ENCODE data around the gene CCDC149. TPM values are rescaled to one million over a fixed set of nuclear protein-coding genes. Genes with fewer than 3 reads are reported as not detected.

Gene CCDC149
- total RNA-seq, 1 experiment from 2014 or later = 3.6 TPM

DNA sequence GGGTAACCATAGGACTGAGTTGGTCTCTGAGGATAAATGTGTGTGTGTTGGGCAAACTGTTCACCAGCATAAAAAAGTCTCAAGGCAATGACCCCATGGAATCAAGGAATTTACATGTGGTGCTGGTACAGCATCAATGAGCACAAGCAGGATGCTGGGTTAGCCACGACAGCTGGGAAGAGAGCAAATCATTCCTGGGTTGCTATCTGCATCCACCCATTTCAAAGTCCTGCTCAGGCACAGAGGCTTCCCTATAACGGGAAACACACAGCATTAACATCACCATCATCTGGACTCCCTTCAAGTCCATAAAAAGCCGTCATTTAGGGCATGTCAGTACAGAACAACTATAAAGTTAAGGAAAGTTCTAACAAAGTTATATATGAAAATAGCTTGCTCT, 41.6 kb downstream of the CCDC149 start:
- intact Hi-C loops (cut with micrococcal nuclease; ENCODE audit: unreplicated experiment) = no loop called here
- no peaks in the 10 kb centered on the region for H3K27me3 ChIP-seq (ENCODE audit: control insufficient read depth, insufficient read depth, low read length)
- no peak overlapping the region for H3K4me3 ChIP-seq (ENCODE audit: low read depth in 2 of 2, low read length in 2 of 2)
- BruUV-seq (replicated peaks) = no TSS peak
- H3K4me1 ChIP-seq (ENCODE audit: control insufficient read depth, insufficient read depth, low read length) = no peaks in the 10 kb centered on the region
- CTCF ChIA-PET = no interaction called here
- H3K36me3 ChIP-seq (ENCODE audit: control insufficient read depth, insufficient read depth, low read length) = no peaks in the 10 kb centered on the region
- POLR2A ChIA-PET = no interaction called here
- no peaks in the 10 kb centered on the region for H3K9me3 ChIP-seq (ENCODE audit: control insufficient read depth, insufficient read depth, low read depth, low read length)
- TF ChIP-seq TCF7L2 (IDR thresholded peaks at IDR 0.05; ENCODE audit: low read depth, low read length) (no peak), SIN3A (IDR thresholded peaks at IDR 0.05; ENCODE audit: borderline replicate concordance, insufficient read depth, low read depth, low read length) (no peak), POLR2AphosphoS5 (IDR thresholded peaks at IDR 0.05; ENCODE audit: low read depth, low read length) (no peak)
- TF ChIP-seq, protein P1, sequence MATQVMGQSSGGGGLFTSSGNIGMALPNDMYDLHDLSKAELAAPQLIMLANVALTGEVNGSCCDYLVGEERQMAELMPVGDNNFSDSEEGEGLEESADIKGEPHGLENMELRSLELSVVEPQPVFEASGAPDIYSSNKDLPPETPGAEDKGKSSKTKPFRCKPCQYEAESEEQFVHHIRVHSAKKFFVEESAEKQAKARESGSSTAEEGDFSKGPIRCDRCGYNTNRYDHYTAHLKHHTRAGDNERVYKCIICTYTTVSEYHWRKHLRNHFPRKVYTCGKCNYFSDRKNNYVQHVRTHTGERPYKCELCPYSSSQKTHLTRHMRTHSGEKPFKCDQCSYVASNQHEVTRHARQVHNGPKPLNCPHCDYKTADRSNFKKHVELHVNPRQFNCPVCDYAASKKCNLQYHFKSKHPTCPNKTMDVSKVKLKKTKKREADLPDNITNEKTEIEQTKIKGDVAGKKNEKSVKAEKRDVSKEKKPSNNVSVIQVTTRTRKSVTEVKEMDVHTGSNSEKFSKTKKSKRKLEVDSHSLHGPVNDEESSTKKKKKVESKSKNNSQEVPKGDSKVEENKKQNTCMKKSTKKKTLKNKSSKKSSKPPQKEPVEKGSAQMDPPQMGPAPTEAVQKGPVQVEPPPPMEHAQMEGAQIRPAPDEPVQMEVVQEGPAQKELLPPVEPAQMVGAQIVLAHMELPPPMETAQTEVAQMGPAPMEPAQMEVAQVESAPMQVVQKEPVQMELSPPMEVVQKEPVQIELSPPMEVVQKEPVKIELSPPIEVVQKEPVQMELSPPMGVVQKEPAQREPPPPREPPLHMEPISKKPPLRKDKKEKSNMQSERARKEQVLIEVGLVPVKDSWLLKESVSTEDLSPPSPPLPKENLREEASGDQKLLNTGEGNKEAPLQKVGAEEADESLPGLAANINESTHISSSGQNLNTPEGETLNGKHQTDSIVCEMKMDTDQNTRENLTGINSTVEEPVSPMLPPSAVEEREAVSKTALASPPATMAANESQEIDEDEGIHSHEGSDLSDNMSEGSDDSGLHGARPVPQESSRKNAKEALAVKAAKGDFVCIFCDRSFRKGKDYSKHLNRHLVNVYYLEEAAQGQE (IDR thresholded peaks at IDR 0.05; ENCODE audit: insufficient read depth in 1 of 2, low read depth in 2 of 2, low read length in 1 of 2) = no peak
- TF ChIP-seq, protein P2, sequence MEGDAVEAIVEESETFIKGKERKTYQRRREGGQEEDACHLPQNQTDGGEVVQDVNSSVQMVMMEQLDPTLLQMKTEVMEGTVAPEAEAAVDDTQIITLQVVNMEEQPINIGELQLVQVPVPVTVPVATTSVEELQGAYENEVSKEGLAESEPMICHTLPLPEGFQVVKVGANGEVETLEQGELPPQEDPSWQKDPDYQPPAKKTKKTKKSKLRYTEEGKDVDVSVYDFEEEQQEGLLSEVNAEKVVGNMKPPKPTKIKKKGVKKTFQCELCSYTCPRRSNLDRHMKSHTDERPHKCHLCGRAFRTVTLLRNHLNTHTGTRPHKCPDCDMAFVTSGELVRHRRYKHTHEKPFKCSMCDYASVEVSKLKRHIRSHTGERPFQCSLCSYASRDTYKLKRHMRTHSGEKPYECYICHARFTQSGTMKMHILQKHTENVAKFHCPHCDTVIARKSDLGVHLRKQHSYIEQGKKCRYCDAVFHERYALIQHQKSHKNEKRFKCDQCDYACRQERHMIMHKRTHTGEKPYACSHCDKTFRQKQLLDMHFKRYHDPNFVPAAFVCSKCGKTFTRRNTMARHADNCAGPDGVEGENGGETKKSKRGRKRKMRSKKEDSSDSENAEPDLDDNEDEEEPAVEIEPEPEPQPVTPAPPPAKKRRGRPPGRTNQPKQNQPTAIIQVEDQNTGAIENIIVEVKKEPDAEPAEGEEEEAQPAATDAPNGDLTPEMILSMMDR (IDR thresholded peaks at IDR 0.05) = no peak
- ATAC-seq = no peak
- H3K27ac ChIP-seq (ENCODE audit: low read length) = no peak overlapping the region
- in situ Hi-C loops (cut with HindIII; ENCODE audit: low pct_unique_long_range_greater_than_20kb, low sequenced_read_pairs) = no loop called here
- no peak for DNase-seq (ENCODE audit: low read depth, low spot score)

DNA sequence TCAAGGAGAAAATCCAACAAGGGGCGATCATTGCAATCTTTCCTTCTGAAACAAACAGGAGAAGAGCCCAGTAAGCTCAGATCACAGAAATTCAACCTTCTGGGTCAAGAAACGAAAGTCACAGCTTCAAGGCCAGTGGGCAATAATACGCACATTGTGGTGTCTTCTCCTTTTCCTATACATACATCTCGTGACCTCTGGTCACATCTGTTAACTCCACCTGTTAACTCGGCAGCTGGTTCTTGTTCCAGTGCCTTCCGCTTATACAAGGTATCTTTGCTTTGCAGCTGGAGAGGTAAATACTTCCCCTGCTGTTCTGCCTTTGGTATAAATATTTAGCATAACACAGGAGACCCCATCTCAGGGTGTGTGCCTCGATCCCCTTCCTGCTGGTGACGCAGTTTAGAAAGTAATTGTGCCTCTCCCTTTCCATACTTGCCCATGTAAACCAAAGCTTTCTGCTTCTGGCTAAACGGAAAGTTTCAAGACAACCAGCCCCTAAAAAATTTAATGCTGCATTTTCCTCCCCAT, 45.0 kb downstream of the CCDC149 start:
- intact Hi-C loops (cut with micrococcal nuclease; ENCODE audit: unreplicated experiment) = no loop called here
- no peak for DNase-seq (ENCODE audit: low read depth, low spot score)
- ATAC-seq = no peak
- in situ Hi-C loops (cut with HindIII; ENCODE audit: low pct_unique_long_range_greater_than_20kb, low sequenced_read_pairs) = no loop called here
- TF ChIP-seq TCF7L2 (IDR thresholded peaks at IDR 0.05; ENCODE audit: low read depth, low read length) (no peak), SIN3A (IDR thresholded peaks at IDR 0.05; ENCODE audit: borderline replicate concordance, insufficient read depth, low read depth, low read length) (no peak), POLR2AphosphoS5 (IDR thresholded peaks at IDR 0.05; ENCODE audit: low read depth, low read length) (no peak)
- TF ChIP-seq, protein P2 (IDR thresholded peaks at IDR 0.05) = no peak
- TF ChIP-seq, protein P1 (IDR thresholded peaks at IDR 0.05; ENCODE audit: insufficient read depth in 1 of 2, low read depth in 2 of 2, low read length in 1 of 2) = no peak
- ChIA-PET CTCF (no interaction called here), POLR2A (no interaction called here)
- H3K27me3 ChIP-seq (ENCODE audit: control insufficient read depth, insufficient read depth, low read length) = no peaks in the 10 kb centered on the region
- no peaks in the 10 kb centered on the region for H3K4me1 ChIP-seq (ENCODE audit: control insufficient read depth, insufficient read depth, low read length)
- H3K9me3 ChIP-seq (ENCODE audit: control insufficient read depth, insufficient read depth, low read depth, low read length) = no peaks in the 10 kb centered on the region
- no peaks in the 10 kb centered on the region for H3K36me3 ChIP-seq (ENCODE audit: control insufficient read depth, insufficient read depth, low read length)
- BruUV-seq (replicated peaks) = no TSS peak
- no peak overlapping the region for H3K4me3 ChIP-seq (ENCODE audit: low read depth in 2 of 2, low read length in 2 of 2)
- H3K27ac ChIP-seq (ENCODE audit: low read length) = no peak overlapping the region

All from Panc1 (cell line).